ENCODE data around the gene OLFM1.

- TF ChIP-seq REST (IDR thresholded peaks at IDR 0.05; ENCODE audit: insufficient read depth in 1 of 2, low read depth in 2 of 2, low read length in 2 of 2) (no peak), POLR2AphosphoS5 (IDR thresholded peaks at IDR 0.05; ENCODE audit: low read depth, low read length) (no peak), SIN3A (IDR thresholded peaks at IDR 0.05; ENCODE audit: borderline replicate concordance, insufficient read depth, low read length) (no peak), TAF1 (IDR thresholded peaks at IDR 0.05; ENCODE audit: borderline replicate concordance, insufficient read depth, low read length) (no peak), FOXP2 (optimal IDR thresholded peaks at IDR 0.05; ENCODE audit: borderline replicate concordance, extremely low read depth, extremely low read length, insufficient read depth) (no peak)
These were observed 6.2 kb upstream of the OLFM1 start for GRCh38 chr9:135081264-135081660.

Measured in PFSK-1 (cell line).